Ovary (tissue), 9 donors: ENCODE measurements around the gene MAU2. TPM values are rescaled to one million over a fixed set of nuclear protein-coding genes. Genes with fewer than 3 reads are reported as not detected.

ENCODE experiments used
- DNase-seq, 5 donors: peaks; one replicate each; pipeline ENCODE4 v3.0.0-alpha.2; 2019 to 2020
- H3K27ac ChIP-seq, 2 donors: fragments of 200-600 bp; one replicate each; pipeline versions ENCODE4 v1.5.1 to v1.8.0; 2019 to 2022
- H3K27me3 ChIP-seq: fragments of 200-600 bp; one replicate; pipeline ENCODE4 v1.8.0; 2022
- H3K36me3 ChIP-seq: fragments of 200-600 bp; sonication (generic); one replicate; pipeline ENCODE4 v1.5.1; 2019
- H3K4me1 ChIP-seq: one replicate; pipeline ENCODE4 v1.8.1; 2013; ENCODE audit warnings: mild to moderate bottlenecking, moderate library complexity; ENCODE audit not compliant: insufficient read depth
- H3K4me3 ChIP-seq: fragments of 200-600 bp; sonication (generic); one replicate; pipeline ENCODE4 v1.5.1; 2017
- H3K9me3 ChIP-seq, 2 donors: fragments of 200-600 bp in 1 of 2; sonication (generic) in 1 of 2; one replicate each; pipeline versions ENCODE4 v1.5.1 to v1.8.1; 2013 to 2019; ENCODE audit warnings: mild to moderate bottlenecking in 1 of 2, moderate library complexity in 1 of 2
- EP300 ChIP-seq: sonication (generic); formaldehyde crosslinking; IDR thresholded peaks from one replicate; pipeline ENCODE4 v1.6.1; 2017; ENCODE audit warnings: antibody characterized with exemption
- POLR2A ChIP-seq: fragments of 450-650 bp; IDR thresholded peaks from one replicate; pipeline ENCODE4 v1.6.1; 2017; ENCODE audit warnings: antibody characterized with exemption, mild to moderate bottlenecking, moderate library complexity
- WGBS, 3 donors: extraction: QIAGEN DNeasy Blood & Tissue Kit in 1 of 3; methylation state at CpG; one replicate each; pipeline versions ENCODE4 v1.1.5 to v1.1.7; 2013 to 2017; 5-methylcytosine and 5-hydroxymethylcytosine counted together
- intact Hi-C, 4 donors: fragments of 100-400 bp; cut with DNase I; formaldehyde crosslinking; loops; one replicate each; pipeline versions ENCODE4 v1.11.0 to v1.15.1; 2022 to 2023
- polyA plus RNA-seq, 2 donors: library from polyadenylated mRNA; stranded (reverse); fragments of 200-250 nt in 1 of 2; fragments of 350-450 nt in 1 of 2; fragmentation: Illumina TruSeq in 1 of 2; extraction: RNeasy Lipid Tissue Mini Kit (QIAGEN cat#74804) in 1 of 2; gene quantifications; one replicate each; pipeline ENCODE4 v1.2.3, GENCODE V29; 2013 to 2014
- total RNA-seq, 7 donors: library from RNA; depleted of rRNA in 2 of 7; stranded (reverse); fragments of >200 nt in 2 of 7; fragmentation: NEBNext Ultra II Directional in 3 of 7; extraction: Animal tissue kit (Norgen Biotek cat#: 25700) in 3 of 7; gene quantifications; one replicate each; pipeline versions ENCODE4 v1.1.0 to v1.2.4, GENCODE V29; 2016 to 2023
- TF ChIP-seq, protein P1 (sequence below), 3 donors: fragments of 450-650 bp in 2 of 3; fragments of 200-600 bp in 1 of 3; IDR thresholded peaks; one replicate each; pipeline versions ENCODE4 v1.5.1 to v1.8.0; 2016 to 2022; ENCODE audit warnings: antibody characterized with exemption in 3 of 3, mild to moderate bottlenecking in 1 of 3
- donor health status: DM: no; HTN: no; CAD: no; lungs with moderate emphysema.
- donor health status: DM: no; HTN: no; CAD: no.
- donor health status: Bipolar disorder and iron deficiency.
- donor health status: DM: yes; HTN: yes; CAD: no.
- donor health status: DM: no; HTN: no; CAD: no.
- donor health status: DM: yes; HTN: yes; CAD: no.

The MAU2 gene
- total and polyA plus RNA-seq, 9 donors = 12.4 to 77.0 (median 56.8) TPM

DNA sequence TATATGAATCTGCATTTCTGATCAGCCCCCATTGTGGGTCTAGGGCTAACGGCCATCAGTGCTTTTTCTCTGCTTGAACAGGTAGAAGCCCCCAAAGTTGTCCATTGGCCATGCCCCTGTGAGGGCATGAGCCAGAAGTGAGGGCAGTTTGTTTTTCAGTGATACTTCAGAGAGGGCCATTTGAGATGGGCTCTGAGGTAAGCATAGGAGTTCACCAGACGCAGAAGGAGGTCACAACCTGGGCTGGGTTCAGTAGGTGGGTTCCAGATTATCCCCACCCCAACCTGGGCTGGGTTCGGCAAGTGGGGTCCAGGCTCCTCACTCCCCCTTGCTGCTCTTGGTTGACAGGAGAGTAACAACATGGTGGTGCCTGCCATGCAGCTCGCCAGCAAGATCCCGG lies 33.4 kb downstream of the MAU2 start:
- Histone ChIP-seq H3K4me1 (no peaks in the 10 kb centered on the region), H3K27me3 (no peaks in the 10 kb centered on the region), H3K4me3 (no peak overlapping the region), H3K9me3 (no peaks in the 10 kb centered on the region), H3K36me3 (no peaks in the 10 kb centered on the region), H3K27ac (no peak overlapping the region)
- TF ChIP-seq EP300 (no peak), POLR2A (no peak)
- TF ChIP-seq, protein P1, sequence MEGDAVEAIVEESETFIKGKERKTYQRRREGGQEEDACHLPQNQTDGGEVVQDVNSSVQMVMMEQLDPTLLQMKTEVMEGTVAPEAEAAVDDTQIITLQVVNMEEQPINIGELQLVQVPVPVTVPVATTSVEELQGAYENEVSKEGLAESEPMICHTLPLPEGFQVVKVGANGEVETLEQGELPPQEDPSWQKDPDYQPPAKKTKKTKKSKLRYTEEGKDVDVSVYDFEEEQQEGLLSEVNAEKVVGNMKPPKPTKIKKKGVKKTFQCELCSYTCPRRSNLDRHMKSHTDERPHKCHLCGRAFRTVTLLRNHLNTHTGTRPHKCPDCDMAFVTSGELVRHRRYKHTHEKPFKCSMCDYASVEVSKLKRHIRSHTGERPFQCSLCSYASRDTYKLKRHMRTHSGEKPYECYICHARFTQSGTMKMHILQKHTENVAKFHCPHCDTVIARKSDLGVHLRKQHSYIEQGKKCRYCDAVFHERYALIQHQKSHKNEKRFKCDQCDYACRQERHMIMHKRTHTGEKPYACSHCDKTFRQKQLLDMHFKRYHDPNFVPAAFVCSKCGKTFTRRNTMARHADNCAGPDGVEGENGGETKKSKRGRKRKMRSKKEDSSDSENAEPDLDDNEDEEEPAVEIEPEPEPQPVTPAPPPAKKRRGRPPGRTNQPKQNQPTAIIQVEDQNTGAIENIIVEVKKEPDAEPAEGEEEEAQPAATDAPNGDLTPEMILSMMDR (IDR thresholded peaks at IDR 0.05) = no peak
- WGBS, 3 donors = 88 to 93% (median 92%) methylated on average over 5 of the region's 5 CpGs
- DNase-seq = no peak
- intact Hi-C loops = loop anchor here in 1 of 4 donors (10.0 kb wide), 1 partner anchor 209 kb away; no protein-coding TSS in a partner anchor

DNA sequence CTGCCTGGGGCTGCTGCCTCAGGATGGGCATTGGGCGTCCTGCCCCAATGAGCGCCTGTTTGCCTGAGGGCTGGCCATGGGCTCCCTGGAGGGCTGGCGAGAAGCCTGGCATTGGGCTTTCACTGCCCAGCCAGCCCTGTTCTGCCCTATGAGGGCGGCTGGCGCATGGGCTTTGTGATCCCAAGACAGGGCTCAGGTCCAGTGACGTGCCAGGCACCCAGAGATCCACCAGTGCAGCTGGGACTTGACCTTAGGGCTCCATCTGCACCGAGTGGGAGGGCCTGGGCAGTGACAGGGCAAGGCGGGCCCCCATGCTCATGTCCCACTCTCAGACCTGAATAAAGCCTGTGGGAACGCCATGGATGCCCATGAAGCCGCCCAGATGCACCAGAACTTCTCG lies 34.3 kb downstream of the MAU2 start:
- H3K36me3 ChIP-seq = no peaks in the 10 kb centered on the region
- H3K27ac ChIP-seq = no peak overlapping the region
- WGBS, 3 donors = 85 to 91% (median 89%) methylated on average over 5 to 11 of the region's 11 CpGs

DNA sequence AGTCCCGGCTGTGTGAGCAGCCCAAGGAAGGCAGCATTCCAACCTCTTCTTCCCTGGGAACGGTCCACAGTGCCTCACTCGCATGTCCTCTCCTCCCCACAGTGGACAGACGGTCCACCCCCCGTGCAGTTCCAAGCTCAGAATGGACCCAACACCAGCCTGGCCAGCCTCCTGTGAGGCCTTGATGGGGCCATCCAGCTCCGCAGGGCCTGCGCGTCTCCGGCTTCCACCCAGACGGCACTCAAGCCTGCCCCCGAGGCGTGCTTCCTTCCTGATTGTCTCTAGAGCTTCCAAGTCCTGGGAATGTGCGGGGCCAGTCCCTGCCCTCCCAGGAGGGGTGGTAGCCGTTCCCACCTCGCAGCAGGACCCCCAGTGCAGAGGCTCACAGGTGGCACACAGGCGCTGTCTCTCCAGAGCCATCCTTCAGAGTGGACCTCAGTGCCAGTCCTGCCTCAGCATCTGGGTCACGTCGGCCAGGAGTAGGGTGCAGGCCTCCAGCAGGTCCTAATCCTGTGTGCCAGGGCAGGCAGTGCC lies 35.0 kb downstream of the MAU2 start:
- TF ChIP-seq, protein P1 (IDR thresholded peaks at IDR 0.05) = no peak
- TF ChIP-seq EP300 = no peak
- no peak for DNase-seq
- Histone ChIP-seq H3K4me3 (no peak overlapping the region), H3K4me1 (no peaks in the 10 kb centered on the region), H3K27ac (no peak overlapping the region), H3K27me3 (no peaks in the 10 kb centered on the region), H3K9me3 (no peaks in the 10 kb centered on the region), H3K36me3 (no peaks in the 10 kb centered on the region)
- 80 to 88% (median 86%) methylated on average over 13 to 18 of the region's 18 CpGs for WGBS, 3 donors
- intact Hi-C loops = loop anchor here in 1 of 4 donors (10.0 kb wide), 1 partner anchor 211 kb away; no protein-coding TSS in a partner anchor

More for the DNA sequence above, 34.3 kb downstream of the MAU2 start:
- intact Hi-C loops = loop anchor here in 1 of 4 donors (10.0 kb wide), 1 partner anchor 210 kb away; no protein-coding TSS in a partner anchor
- Histone ChIP-seq H3K4me1 (no peaks in the 10 kb centered on the region), H3K4me3 (no peak overlapping the region), H3K27me3 (no peaks in the 10 kb centered on the region), H3K9me3 (no peaks in the 10 kb centered on the region)
- DNase-seq = no peak
- TF ChIP-seq, protein P1 (IDR thresholded peaks at IDR 0.05) = no peak
- no peak for TF ChIP-seq EP300
- TF ChIP-seq POLR2A = no peak

DNA sequence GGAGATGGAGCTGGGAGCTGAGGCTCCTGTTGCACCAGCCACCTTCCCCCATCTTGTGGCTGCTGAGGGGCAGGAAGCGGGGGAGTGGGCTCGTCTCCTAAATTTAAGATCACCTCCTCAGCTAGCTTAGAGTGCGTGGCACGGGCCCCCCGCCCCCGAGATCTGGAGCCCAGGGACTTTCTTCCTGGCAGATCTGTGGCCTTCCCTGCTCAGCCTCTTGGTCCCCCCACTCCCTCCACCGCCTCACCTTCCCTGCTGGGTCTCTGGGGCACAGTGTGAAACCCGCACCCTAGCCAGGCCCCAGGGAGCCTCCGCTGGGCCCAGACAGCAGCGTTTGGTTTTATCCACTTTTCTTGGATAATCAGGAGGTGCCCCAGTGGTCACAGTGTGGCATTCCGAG lies 35.9 kb downstream of the MAU2 start:
- H3K4me1 ChIP-seq = no peaks in the 10 kb centered on the region
- no peak overlapping the region for H3K4me3 ChIP-seq
- no peak for DNase-seq
- H3K9me3 ChIP-seq = no peaks in the 10 kb centered on the region
- no peak overlapping the region for H3K27ac ChIP-seq
- intact Hi-C loops = loop anchor here in 1 of 4 donors (10.0 kb wide), 1 partner anchor 212 kb away; no protein-coding TSS in a partner anchor
- H3K27me3 ChIP-seq = no peaks in the 10 kb centered on the region
- no peaks in the 10 kb centered on the region for H3K36me3 ChIP-seq
- TF ChIP-seq, protein P1 (IDR thresholded peaks at IDR 0.05) = no peak
- TF ChIP-seq EP300 = no peak
- TF ChIP-seq POLR2A = no peak
- WGBS, 3 donors = 82 to 85% (median 85%) methylated on average over 11 of the region's 11 CpGs
